Measurements from ENCODE around the gene PHKB. TPM values are rescaled to one million over a fixed set of nuclear protein-coding genes. Genes with fewer than 3 reads are reported as not detected.

Gene PHKB
- total RNA-seq, 4 donors from 2014 or later: 74.1 to 126 (median 101) TPM

GRCh38 chr16:47604306-47604705 is 143.2 kb downstream of the PHKB start:
- H3K9me3 ChIP-seq: no peaks in the 10 kb centered on the region
- in situ Hi-C loops (cut with MboI; ENCODE audit: low pct_ligation_motif_present in 1 of 4, low pct_unique_long_range_greater_than_20kb in 1 of 4, low sequenced_read_pairs in 3 of 4): no loop called here
- H3K4me3 ChIP-seq: no peak overlapping the region

GRCh38 chr16:47611042-47611441 is 149.9 kb downstream of the PHKB start:
- Histone ChIP-seq H3K36me3 (peaks cover 0 to 10% (median 2%) of the 10 kb centered on the region in 4 donors), H3K4me3 (no peak overlapping the region), H3K27me3 (no peaks in the 10 kb centered on the region), H3K9me3 (no peaks in the 10 kb centered on the region), H3K27ac (no peak overlapping the region), H3K4me1 (no peaks in the 10 kb centered on the region)
- 80 to 94% methylated on average over 2 of the region's 2 CpGs for WGBS, 2 donors (ENCODE audit: low coverage in 1 of 2)
- in situ Hi-C loops (cut with MboI; ENCODE audit: low pct_ligation_motif_present in 1 of 4, low pct_unique_long_range_greater_than_20kb in 1 of 4, low sequenced_read_pairs in 3 of 4) (no loop called here), intact Hi-C loops (cut with DNase I; ENCODE audit: low total_unique reads) (no loop called here)
- TF ChIP-seq EP300 (IDR thresholded peaks at IDR 0.05; ENCODE audit: low read depth) (no peak), CTCF (IDR thresholded peaks at IDR 0.05) (no peak), POLR2A (IDR thresholded peaks at IDR 0.05) (no peak), POLR2AphosphoS5 (IDR thresholded peaks at IDR 0.05) (no peak)
- no peak for DNase-seq

More at GRCh38 chr16:47604306-47604705, 143.2 kb downstream of the PHKB start:
- no peaks in the 10 kb centered on the region for H3K27me3 ChIP-seq
- H3K4me1 ChIP-seq: no peaks in the 10 kb centered on the region
- intact Hi-C loops (cut with DNase I; ENCODE audit: low total_unique reads): no loop called here
- no peak overlapping the region for H3K27ac ChIP-seq
- no peak for TF ChIP-seq EP300 (IDR thresholded peaks at IDR 0.05; ENCODE audit: low read depth)
- TF ChIP-seq POLR2A (IDR thresholded peaks at IDR 0.05): no peak
- H3K36me3 ChIP-seq: peaks cover 0 to 8% (median 0%) of the 10 kb centered on the region in 4 donors
- DNase-seq: no peak

GRCh38 chr16:47611848-47612493 is 150.8 kb downstream of the PHKB start:
- Histone ChIP-seq H3K36me3 (peaks cover 0 to 5% (median 2%) of the 10 kb centered on the region in 4 donors), H3K27me3 (no peaks in the 10 kb centered on the region), H3K27ac (no peak overlapping the region), H3K4me1 (no peaks in the 10 kb centered on the region), H3K9me3 (no peaks in the 10 kb centered on the region), H3K4me3 (no peak overlapping the region)
- in situ Hi-C loops (cut with MboI; ENCODE audit: low pct_ligation_motif_present in 1 of 4, low pct_unique_long_range_greater_than_20kb in 1 of 4, low sequenced_read_pairs in 3 of 4): no loop called here
- no peak for TF ChIP-seq POLR2A (IDR thresholded peaks at IDR 0.05)
- no peak for TF ChIP-seq CTCF (IDR thresholded peaks at IDR 0.05)
- no peak for TF ChIP-seq EP300 (IDR thresholded peaks at IDR 0.05; ENCODE audit: low read depth)
- TF ChIP-seq POLR2AphosphoS5 (IDR thresholded peaks at IDR 0.05): no peak
- intact Hi-C loops (cut with DNase I; ENCODE audit: low total_unique reads): no loop called here
- 90 to 98% methylated on average over 4 of the region's 4 CpGs for WGBS, 2 donors (ENCODE audit: low coverage in 1 of 2)
- no peak for DNase-seq

GRCh38 chr16:47612711-47613110 is 151.6 kb downstream of the PHKB start:
- TF ChIP-seq EP300 (IDR thresholded peaks at IDR 0.05; ENCODE audit: low read depth): no peak
- TF ChIP-seq CTCF (IDR thresholded peaks at IDR 0.05): no peak
- no peak for TF ChIP-seq POLR2A (IDR thresholded peaks at IDR 0.05)
- TF ChIP-seq POLR2AphosphoS5 (IDR thresholded peaks at IDR 0.05): no peak
- 100% methylated on average over 2 of the region's 2 CpGs; no CpG with 5 or more reads in 1 of the 2 donors for WGBS, 2 donors (ENCODE audit: low coverage in 1 of 2)
- Histone ChIP-seq H3K27ac (no peak overlapping the region), H3K4me3 (no peak overlapping the region), H3K4me1 (no peaks in the 10 kb centered on the region), H3K9me3 (no peaks in the 10 kb centered on the region), H3K27me3 (no peaks in the 10 kb centered on the region), H3K36me3 (peaks cover 0 to 5% (median 2%) of the 10 kb centered on the region in 4 donors)
- intact Hi-C loops (cut with DNase I; ENCODE audit: low total_unique reads) (no loop called here), in situ Hi-C loops (cut with MboI; ENCODE audit: low pct_ligation_motif_present in 1 of 4, low pct_unique_long_range_greater_than_20kb in 1 of 4, low sequenced_read_pairs in 3 of 4) (no loop called here)
- no peak for DNase-seq

- Histone ChIP-seq H3K36me3 (peaks cover 0 to 5% (median 2%) of the 10 kb centered on the region in 4 donors), H3K4me1 (no peaks in the 10 kb centered on the region), H3K9me3 (no peaks in the 10 kb centered on the region), H3K27ac (no peak overlapping the region), H3K27me3 (no peaks in the 10 kb centered on the region), H3K4me3 (no peak overlapping the region)
- intact Hi-C loops (cut with DNase I; ENCODE audit: low total_unique reads): no loop called here
- no peak for DNase-seq
- no peak for TF ChIP-seq EP300 (IDR thresholded peaks at IDR 0.05; ENCODE audit: low read depth)
- TF ChIP-seq POLR2A (IDR thresholded peaks at IDR 0.05): no peak
- TF ChIP-seq POLR2AphosphoS5 (IDR thresholded peaks at IDR 0.05): no peak
- no peak for TF ChIP-seq CTCF (IDR thresholded peaks at IDR 0.05)
- in situ Hi-C loops (cut with MboI; ENCODE audit: low pct_ligation_motif_present in 1 of 4, low pct_unique_long_range_greater_than_20kb in 1 of 4, low sequenced_read_pairs in 3 of 4): no loop called here
- 40 to 80% methylated on average over 1 of the region's 1 CpG for WGBS, 2 donors (ENCODE audit: low coverage in 1 of 2)
These were observed 152.1 kb downstream of the PHKB start for GRCh38 chr16:47613251-47613650.
